G401 (cell line): ENCODE results near the gene PLEKHJ1. TPM values are rescaled to one million over a fixed set of nuclear protein-coding genes. Genes with fewer than 3 reads are reported as not detected.

Experiments
- DNase-seq: peaks from one replicate; pipeline ENCODE4 v3.0.0-alpha.2; 2015; ENCODE audit warnings: low spot score
- in situ Hi-C: cut with HindIII; loops from 2 replicates; pipeline ENCODE4 v1.10.0; 2016; ENCODE audit warnings: low sequenced_read_pairs, mixed read lengths
- total RNA-seq: library from RNA; depleted of rRNA; stranded (reverse); fragments of >200 nt; shearing (Covaris generic); gene quantifications from 2 replicates; pipeline ENCODE4 v1.2.3, GENCODE V29; 2014; rRNA removed

PLEKHJ1 gene
- total RNA-seq, 1 experiment from 2014 or later = 182 TPM

- in situ Hi-C loops = no loop called here
Measured at GRCh38 chr19:2191456-2192310, 44.4 kb downstream of the PLEKHJ1 start.

GRCh38 chr19:2190848-2191455, 45.2 kb downstream of the PLEKHJ1 start:
- no peak for DNase-seq
- in situ Hi-C loops = no loop called here

More at GRCh38 chr19:2191456-2192310, 44.4 kb downstream of the PLEKHJ1 start:
- DNase-seq = no peak

GRCh38 chr19:2189880-2190279, 46.2 kb downstream of the PLEKHJ1 start:
- in situ Hi-C loops = no loop called here

GRCh38 chr19:2188708-2189385, 47.3 kb downstream of the PLEKHJ1 start:
- no peak for DNase-seq
- in situ Hi-C loops = no loop called here

More at GRCh38 chr19:2189880-2190279, 46.2 kb downstream of the PLEKHJ1 start:
- no peak for DNase-seq

- no peak for DNase-seq
- in situ Hi-C loops = no loop called here
Measured at GRCh38 chr19:2187159-2187558, 49.0 kb downstream of the PLEKHJ1 start.

- in situ Hi-C loops = no loop called here
Measured at GRCh38 chr19:2186071-2186846, 49.9 kb downstream of the PLEKHJ1 start.

GRCh38 chr19:2185734-2186070, 50.4 kb downstream of the PLEKHJ1 start:
- no peak for DNase-seq
- in situ Hi-C loops = no loop called here

More at GRCh38 chr19:2186071-2186846, 49.9 kb downstream of the PLEKHJ1 start:
- DNase-seq = peak; percentile 80

- in situ Hi-C loops = no loop called here
- DNase-seq = peak; percentile 36
Measured at GRCh38 chr19:2184422-2184975, 51.6 kb downstream of the PLEKHJ1 start.

Other genes starting within 250 kb of the PLEKHJ1 start
- gene BTBD2, start 220.6 kb downstream of the PLEKHJ1 start, total RNA-seq = 70.9 and 89.0 TPM in 2 replicates
- gene MKNK2, start 185.1 kb downstream of the PLEKHJ1 start, total RNA-seq = 113 and 118 TPM in 2 replicates
- 20.6 and 29.0 TPM in 2 replicates for gene MOB3A, start 140.0 kb downstream of the PLEKHJ1 start, total RNA-seq
- 0.25 and 4.0 TPM in 2 replicates for gene IZUMO4, start 139.4 kb downstream of the PLEKHJ1 start, total RNA-seq
- 195 and 235 TPM in 2 replicates for gene AP3D1, start 84.8 kb downstream of the PLEKHJ1 start, total RNA-seq
- gene DOT1L, start 72.4 kb downstream of the PLEKHJ1 start, total RNA-seq = 12.1 and 14.8 TPM in 2 replicates
- gene SF3A2, start 495 bp upstream of the PLEKHJ1 start, total RNA-seq = 21.9 and 33.0 TPM in 2 replicates
- gene AMH, start 13.0 kb upstream of the PLEKHJ1 start, total RNA-seq = 2.6 and 4.6 TPM in 2 replicates
- gene JSRP1, start 20.1 kb upstream of the PLEKHJ1 start, total RNA-seq = 2.5 TPM in 1 of 2 replicates, not detected in the other
- gene PEAK3, start 45.8 kb upstream of the PLEKHJ1 start, total RNA-seq = not detected in 2 replicates
- not detected in 2 replicates for gene LINGO3, start 71.8 kb upstream of the PLEKHJ1 start, total RNA-seq
- 400 and 511 TPM in 2 replicates for gene LSM7, start 92.3 kb upstream of the PLEKHJ1 start, total RNA-seq
- gene SPPL2B, start 92.4 kb upstream of the PLEKHJ1 start, total RNA-seq = 31.6 and 36.5 TPM in 2 replicates
- gene TMPRSS9, start 123.9 kb upstream of the PLEKHJ1 start, total RNA-seq = 0.17 TPM in 1 of 2 replicates, not detected in the other
- 79.4 and 104 TPM in 2 replicates for gene TIMM13, start 191.3 kb upstream of the PLEKHJ1 start, total RNA-seq
- 216 and 321 TPM in 2 replicates for gene LMNB2, start 220.6 kb upstream of the PLEKHJ1 start, total RNA-seq
- gene GADD45B, start 239.8 kb upstream of the PLEKHJ1 start, total RNA-seq = 39.5 and 44.2 TPM in 2 replicates